Fibroblast of the aortic adventitia (primary cell): Measurements from ENCODE around the gene APBA1. TPM values are rescaled to one million over a fixed set of nuclear protein-coding genes. Genes with fewer than 3 reads are reported as not detected.
A peak's percentile ranks its signal among the peaks of the same experiment; 100 is the strongest.

Source experiments
- DNase-seq: peaks from one replicate; pipeline ENCODE4 v3.0.0-alpha.2; 2010; ENCODE audit warnings: low read depth
- H3K4me3 ChIP-seq: 2 replicates; pipeline ENCODE4 v1.5.1; 2011; ENCODE audit warnings: low read depth, mild to moderate bottlenecking, control low read depth, low read length, moderate library complexity
- total RNA-seq: library from RNA; depleted of rRNA; stranded (reverse); fragments of >200 nt; gene quantifications from 2 replicates; pipeline ENCODE4 v1.2.3, GENCODE V29; 2012; ENCODE audit warnings: low replicate concordance
- TF ChIP-seq, protein P1 (sequence below): IDR thresholded peaks from 2 replicates; pipeline ENCODE4 v1.5.1; 2011; ENCODE audit warnings: mild to moderate bottlenecking, low read length, control low read depth, inconsistent platforms; ENCODE audit not compliant: insufficient read depth

APBA1 gene
- total RNA-seq, 1 donor, result 12.4 TPM

DNA sequence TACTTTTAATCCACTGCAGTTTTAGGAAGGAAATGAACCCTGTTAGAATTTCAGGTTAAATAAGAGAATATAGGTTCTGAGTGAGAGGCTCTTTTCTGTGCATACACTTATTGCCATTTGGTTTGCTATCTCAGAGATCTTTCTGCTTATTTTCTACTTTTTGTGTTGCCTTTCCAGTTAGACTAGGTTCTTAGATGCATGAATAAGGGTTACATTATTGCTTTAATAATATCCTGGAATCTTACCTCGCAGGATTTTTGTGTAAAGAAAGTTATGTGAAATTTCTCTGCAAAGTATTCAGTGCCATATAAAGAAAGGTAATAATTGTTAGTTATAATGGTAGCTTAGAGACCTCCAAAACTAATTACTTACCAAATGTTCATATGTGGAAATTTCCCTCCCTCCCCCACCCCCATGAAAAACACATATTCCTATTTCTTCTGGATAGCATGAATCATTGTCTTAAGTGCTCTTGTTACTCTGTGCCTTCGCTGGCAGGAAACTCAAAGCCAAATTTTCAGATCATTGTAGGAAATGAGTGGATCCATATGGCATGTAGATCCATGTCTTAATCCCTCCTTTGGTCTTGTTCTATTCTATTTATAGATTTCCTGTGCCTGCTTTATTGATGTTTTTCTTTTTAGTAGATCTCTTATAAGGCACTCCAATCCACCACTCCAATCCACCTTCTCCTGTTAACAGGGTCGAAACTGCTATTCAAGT lies 2.7 kb upstream of the APBA1 start:
- peak; percentile 91 for DNase-seq
- no peak overlapping the region for H3K4me3 ChIP-seq
- TF ChIP-seq, protein P1, sequence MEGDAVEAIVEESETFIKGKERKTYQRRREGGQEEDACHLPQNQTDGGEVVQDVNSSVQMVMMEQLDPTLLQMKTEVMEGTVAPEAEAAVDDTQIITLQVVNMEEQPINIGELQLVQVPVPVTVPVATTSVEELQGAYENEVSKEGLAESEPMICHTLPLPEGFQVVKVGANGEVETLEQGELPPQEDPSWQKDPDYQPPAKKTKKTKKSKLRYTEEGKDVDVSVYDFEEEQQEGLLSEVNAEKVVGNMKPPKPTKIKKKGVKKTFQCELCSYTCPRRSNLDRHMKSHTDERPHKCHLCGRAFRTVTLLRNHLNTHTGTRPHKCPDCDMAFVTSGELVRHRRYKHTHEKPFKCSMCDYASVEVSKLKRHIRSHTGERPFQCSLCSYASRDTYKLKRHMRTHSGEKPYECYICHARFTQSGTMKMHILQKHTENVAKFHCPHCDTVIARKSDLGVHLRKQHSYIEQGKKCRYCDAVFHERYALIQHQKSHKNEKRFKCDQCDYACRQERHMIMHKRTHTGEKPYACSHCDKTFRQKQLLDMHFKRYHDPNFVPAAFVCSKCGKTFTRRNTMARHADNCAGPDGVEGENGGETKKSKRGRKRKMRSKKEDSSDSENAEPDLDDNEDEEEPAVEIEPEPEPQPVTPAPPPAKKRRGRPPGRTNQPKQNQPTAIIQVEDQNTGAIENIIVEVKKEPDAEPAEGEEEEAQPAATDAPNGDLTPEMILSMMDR, result no peak

DNA sequence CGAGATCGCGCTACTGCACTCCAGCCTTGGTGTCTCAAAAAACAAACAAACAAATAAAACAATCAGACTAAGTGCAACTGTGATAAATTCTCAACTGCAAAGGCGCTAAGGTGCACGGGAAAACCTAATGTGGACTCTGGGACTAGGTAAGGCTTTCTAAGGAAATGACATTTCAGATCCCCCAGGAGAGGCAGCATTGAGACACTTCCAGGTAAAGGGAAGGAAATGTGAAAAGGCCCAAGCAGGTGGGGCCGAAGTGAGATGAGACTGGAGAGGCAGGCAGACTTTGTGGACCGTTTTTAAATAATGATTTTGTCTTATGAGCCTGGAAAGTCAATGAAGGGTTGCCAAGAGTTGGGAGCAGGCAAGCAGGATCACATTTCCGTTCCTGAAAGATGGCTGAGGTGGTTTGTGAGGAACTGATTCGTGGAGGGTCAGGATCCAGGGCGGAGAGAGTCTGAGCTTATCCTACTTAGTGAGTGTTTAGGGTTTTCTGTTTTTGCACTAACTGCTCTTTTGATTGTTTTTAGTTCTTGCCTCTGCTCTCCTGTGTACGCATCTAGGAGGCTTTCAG lies 2.0 kb upstream of the APBA1 start:
- no peak overlapping the region for H3K4me3 ChIP-seq

DNA sequence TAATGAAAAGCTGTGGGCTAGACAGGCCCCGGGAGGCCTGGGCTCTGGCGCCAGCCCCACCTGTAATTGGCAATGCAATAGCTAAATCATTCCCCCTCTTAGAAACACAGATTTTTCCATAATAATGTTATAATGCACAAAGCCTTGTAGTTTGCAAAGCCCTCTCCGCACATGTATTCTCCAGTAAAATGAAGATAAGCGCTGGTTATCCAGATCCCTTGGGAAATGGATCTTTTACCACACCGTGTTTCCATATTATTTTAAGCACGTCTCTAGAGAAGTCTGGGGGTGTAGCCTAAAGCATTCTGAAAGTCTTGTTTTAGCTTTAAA lies 1.1 kb upstream of the APBA1 start:
- TF ChIP-seq, protein P1, result no peak
- no peak for DNase-seq
- H3K4me3 ChIP-seq, result peak overlapping the region; percentile 77

More for the DNA sequence above, 2.0 kb upstream of the APBA1 start:
- TF ChIP-seq, protein P1, result no peak
- DNase-seq, result peak; percentile 11

DNA sequence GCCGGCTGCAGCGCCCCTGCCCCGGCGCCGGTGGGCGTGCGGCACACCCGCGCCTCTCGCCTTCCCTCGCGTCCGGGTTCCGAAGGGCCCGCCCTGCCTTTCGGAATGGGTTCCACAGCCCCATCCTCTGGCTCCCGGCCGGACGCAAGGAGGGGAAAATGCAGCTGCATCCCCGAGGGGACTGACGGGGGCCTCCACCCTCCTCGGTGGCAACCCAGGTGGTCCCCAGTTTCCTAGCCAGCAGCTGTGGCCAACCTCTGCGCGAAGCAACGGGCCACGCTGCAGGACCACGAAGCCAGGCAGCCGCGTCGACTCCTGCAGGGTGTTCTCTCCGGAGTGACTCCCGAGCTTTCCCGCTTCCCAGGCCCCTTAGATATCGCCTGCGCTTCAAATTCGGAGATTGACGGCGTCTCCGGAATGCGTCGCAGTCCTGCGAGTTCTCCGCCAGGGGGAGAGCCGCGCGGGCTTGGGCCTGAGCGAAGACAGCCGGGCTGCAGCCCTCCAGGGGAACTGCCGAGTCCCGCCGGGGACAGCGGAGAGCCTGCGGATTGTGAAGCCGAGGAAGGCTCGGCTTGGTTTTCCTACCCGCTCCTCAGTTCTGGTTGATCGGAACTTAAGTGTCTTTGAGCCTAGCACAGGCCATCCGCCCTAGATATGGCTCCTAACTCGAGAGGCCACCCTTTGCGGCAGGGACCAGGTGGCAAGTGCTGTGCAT lies 582 bp upstream of the APBA1 start:
- peak overlapping the region; percentile 77 for H3K4me3 ChIP-seq
- peak; percentile 87 for DNase-seq
- TF ChIP-seq, protein P1, result peak; percentile 93

DNA sequence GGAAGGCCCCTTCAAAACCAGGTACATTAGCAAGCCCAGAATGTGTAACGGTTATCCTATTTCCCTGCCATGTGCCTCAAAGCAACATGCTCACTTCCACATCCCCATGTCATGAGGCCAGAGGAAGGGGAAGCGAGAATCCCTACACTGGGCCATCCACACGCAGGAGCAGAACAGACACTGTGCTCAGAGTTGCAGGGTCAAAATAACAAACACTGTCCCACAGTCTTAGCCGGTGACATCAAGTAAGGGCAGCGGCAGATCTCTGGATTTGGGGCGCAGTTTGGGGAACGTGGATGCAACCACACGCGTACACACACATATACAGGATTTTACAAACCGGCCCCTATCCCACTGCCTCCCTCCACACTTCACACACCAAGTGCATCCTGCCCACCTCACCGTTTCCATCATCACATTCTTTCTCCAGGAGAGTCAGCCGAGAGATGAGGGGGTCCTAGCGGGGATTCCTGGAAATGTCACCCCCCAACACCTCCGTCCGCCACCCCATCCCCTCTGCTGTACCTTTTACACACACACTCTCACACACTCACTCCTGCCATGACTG lies 776 bp downstream of the APBA1 start:
- peak; percentile 22 for DNase-seq
- TF ChIP-seq, protein P1, result no peak
- H3K4me3 ChIP-seq, result peak overlapping the region; percentile 77

DNA sequence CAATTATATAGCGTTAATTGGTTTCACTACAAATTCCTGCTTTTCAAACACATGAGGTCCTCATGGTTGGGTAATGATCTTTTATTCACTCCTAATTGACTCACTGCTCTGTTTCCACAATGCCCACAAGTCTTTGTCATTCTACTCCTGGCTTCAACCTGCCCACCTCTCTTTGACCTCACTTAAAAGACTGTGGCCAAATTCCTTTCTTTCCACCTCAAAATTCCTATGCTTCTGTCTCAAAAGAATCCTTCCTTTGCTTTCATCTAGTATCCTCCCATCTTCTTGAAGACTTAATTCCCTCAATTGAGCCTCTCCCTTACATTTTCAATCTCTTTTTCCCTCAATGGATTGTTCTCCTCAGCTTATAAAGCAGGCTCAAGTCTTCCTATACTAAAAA lies 4.9 kb downstream of the APBA1 start:
- DNase-seq, result no peak
- no peak overlapping the region for H3K4me3 ChIP-seq
- TF ChIP-seq, protein P1, result no peak
